Panc1 (cell line): Measurements from ENCODE around the gene SLC22A23. TPM values are rescaled to one million over a fixed set of nuclear protein-coding genes. Genes with fewer than 3 reads are reported as not detected.

Experiments
- ATAC-seq: fragments of 200-7000 bp; cut with Tn5 transposase; 2 replicates; pipeline ENCODE4 v1.9.1; 2020; ENCODE audit warnings: mild to moderate bottlenecking, moderate library complexity
- BruUV-seq: library from RNA; stranded (reverse); fragments of 400-500 nt; replicated peaks from 2 replicates; lab custom pipeline; 2021; lab: Mats Ljungman, UMichigan
- CTCF ChIA-PET: fragments of 300-600 bp; sonication (Branson Sonifier 250); formaldehyde crosslinking; loops from one replicate; lab custom pipeline; 2022; ENCODE audit warnings: antibody characterized with exemption; lab: Charles Lee
- POLR2A ChIA-PET: fragments of 300-600 bp; sonication (Branson Sonifier 250); formaldehyde crosslinking; loops from one replicate; lab custom pipeline; 2022; ENCODE audit warnings: antibody characterized with exemption; lab: Charles Lee
- DNase-seq: peaks from one replicate; pipeline ENCODE4 v3.0.0-alpha.2; 2010; ENCODE audit warnings: low read depth, low spot score
- H3K27ac ChIP-seq: 2 replicates; pipeline ENCODE4 v1.5.1; 2011; ENCODE audit warnings: mild to moderate bottlenecking, low read length, inconsistent platforms
- H3K27me3 ChIP-seq: fragments of 200-500 bp; sonication (Bioruptor generic); 2 replicates; pipeline ENCODE4 v1.6.0; 2014; ENCODE audit warnings: low read length, inconsistent platforms; ENCODE audit not compliant: control insufficient read depth, insufficient read depth
- H3K36me3 ChIP-seq: fragments of 200-500 bp; sonication (Bioruptor generic); 2 replicates; pipeline ENCODE4 v1.5.1; 2014; ENCODE audit warnings: inconsistent platforms, mild to moderate bottlenecking, low read length, moderate library complexity; ENCODE audit not compliant: control insufficient read depth, insufficient read depth
- H3K4me1 ChIP-seq: 2 replicates; pipeline ENCODE4 v1.5.1; 2011; ENCODE audit warnings: inconsistent platforms, mild to moderate bottlenecking, low read length, moderate library complexity; ENCODE audit not compliant: control insufficient read depth, insufficient read depth
- H3K4me3 ChIP-seq, 2 experiments: 2 replicates each; pipeline ENCODE4 v1.5.1; 2011 to 2012; ENCODE audit warnings: low read depth in 2 of 2, low read length in 2 of 2, mild to moderate bottlenecking in 2 of 2, inconsistent platforms in 1 of 2, moderate library complexity in 1 of 2
- H3K9me3 ChIP-seq: fragments of 200-500 bp; sonication (Bioruptor generic); 2 replicates; pipeline ENCODE4 v1.5.1; 2014; ENCODE audit warnings: low read depth, mild to moderate bottlenecking, inconsistent platforms, low read length, moderate library complexity; ENCODE audit not compliant: control insufficient read depth, insufficient read depth
- CTCF ChIP-seq: fragments of 450-650 bp; IDR thresholded peaks from 2 replicates; pipeline ENCODE4 v1.5.1; 2017; ENCODE audit warnings: mild to moderate bottlenecking
- POLR2AphosphoS5 ChIP-seq: IDR thresholded peaks from 2 replicates; pipeline ENCODE4 v1.6.1; 2012; ENCODE audit warnings: mild to moderate bottlenecking, low read depth, low read length, moderate library complexity
- REST ChIP-seq, 2 experiments: IDR thresholded peaks; 2 replicates each; pipeline ENCODE4 v1.6.1; 2011 to 2012; ENCODE audit warnings: low read depth in 2 of 2, control low read depth in 1 of 2, low read length in 1 of 2, mild to moderate bottlenecking in 1 of 2, moderate library complexity in 1 of 2; ENCODE audit not compliant: insufficient read depth in 1 of 2
- SIN3A ChIP-seq: IDR thresholded peaks from 2 replicates; pipeline ENCODE4 v1.6.1; 2012; ENCODE audit warnings: low read depth, mild to moderate bottlenecking, low read length, moderate library complexity, borderline replicate concordance; ENCODE audit not compliant: insufficient read depth
- TCF7L2 ChIP-seq: IDR thresholded peaks from 2 replicates; pipeline ENCODE4 v1.6.1; 2011; ENCODE audit warnings: mild to moderate bottlenecking, low read depth, low read length, inconsistent platforms
- in situ Hi-C: cut with HindIII; loops from 2 replicates; pipeline ENCODE4 v1.10.0; 2016; ENCODE audit warnings: low sequenced_read_pairs, low pct_unique_long_range_greater_than_20kb
- intact Hi-C: fragments of 100-400 bp; cut with micrococcal nuclease; formaldehyde crosslinking; loops from one replicate; pipeline ENCODE4 v1.10.0; 2022; ENCODE audit not compliant: unreplicated experiment
- total RNA-seq: library from RNA; stranded (reverse); gene quantifications from one replicate; pipeline ENCODE4 v1.2.1, GENCODE V29; 2021; ENCODE audit not compliant: unreplicated experiment

The SLC22A23 gene
- total RNA-seq, 1 experiment from 2014 or later, result 4.5 TPM

GRCh38 chr6:3301506-3301905, 155.3 kb downstream of the SLC22A23 start:
- ATAC-seq, result no peak
- in situ Hi-C loops, result no loop called here

GRCh38 chr6:3299221-3299620, 157.6 kb downstream of the SLC22A23 start:
- BruUV-seq, result no TSS peak

More at GRCh38 chr6:3301506-3301905, 155.3 kb downstream of the SLC22A23 start:
- POLR2A ChIA-PET, result no interaction called here
- Histone ChIP-seq H3K27ac (no peak overlapping the region), H3K27me3 (no peaks in the 10 kb centered on the region), H3K36me3 (no peaks in the 10 kb centered on the region), H3K9me3 (no peaks in the 10 kb centered on the region), H3K4me3 (no peak overlapping the region), H3K4me1 (peaks cover 11% of the 10 kb centered on the region; the same call in 1 of the 2 replicates)
- no peak for TF ChIP-seq REST (IDR thresholded peaks at IDR 0.05; ENCODE audit: insufficient read depth in 1 of 2, low read depth in 2 of 2, low read length in 1 of 2)
- no peak for TF ChIP-seq POLR2AphosphoS5
- TF ChIP-seq TCF7L2, result no peak
- no peak for TF ChIP-seq SIN3A
- TF ChIP-seq CTCF, result no peak
- CTCF ChIA-PET, result no interaction called here
- BruUV-seq, result no TSS peak
- intact Hi-C loops, result no loop called here
- no peak for DNase-seq

More at GRCh38 chr6:3299221-3299620, 157.6 kb downstream of the SLC22A23 start:
- ChIA-PET CTCF (no interaction called here), POLR2A (no interaction called here)
- DNase-seq (no peak), ATAC-seq (no peak)
- no peak overlapping the region for H3K4me3 ChIP-seq
- no peak for TF ChIP-seq POLR2AphosphoS5
- no peak for TF ChIP-seq SIN3A
- TF ChIP-seq CTCF, result no peak
- TF ChIP-seq TCF7L2, result no peak
- no peak for TF ChIP-seq REST (IDR thresholded peaks at IDR 0.05; ENCODE audit: insufficient read depth in 1 of 2, low read depth in 2 of 2, low read length in 1 of 2)
- peaks cover 15% of the 10 kb centered on the region for H3K4me1 ChIP-seq
- intact Hi-C loops, result loop anchor here (10.0 kb wide), 1 partner anchor 156 kb away; the partner anchor contains the start of gene SLC22A23
- no peak overlapping the region for H3K27ac ChIP-seq
- H3K36me3 ChIP-seq, result no peaks in the 10 kb centered on the region
- in situ Hi-C loops, result no loop called here
- no peaks in the 10 kb centered on the region for H3K9me3 ChIP-seq
- H3K27me3 ChIP-seq, result no peaks in the 10 kb centered on the region
